CD14-positive monocyte (primary cell): Measurements from ENCODE around the gene SEMA3C. TPM values are rescaled to one million over a fixed set of nuclear protein-coding genes. Genes with fewer than 3 reads are reported as not detected.

Experiments used
- DNase-seq, 3 donors: peaks; one replicate each; pipeline ENCODE4 v3.0.0-alpha.2; 2011 to 2022
- H2AFZ ChIP-seq: 2 replicates; pipeline ENCODE4 v1.6.0; 2012; ENCODE audit warnings: mild to moderate bottlenecking, low read depth, low read length, inconsistent platforms; ENCODE audit not compliant: insufficient read depth, poor library complexity, severe bottlenecking
- H3K27ac ChIP-seq, 2 donors: 1 replicate in 1 of 2; 2 replicates in 1 of 2; pipeline ENCODE4 v1.5.1; 2012 to 2013; ENCODE audit warnings: low read length in 2 of 2, control low read depth in 1 of 2, inconsistent platforms in 1 of 2, low read depth in 1 of 2, mild to moderate bottlenecking in 1 of 2
- H3K27me3 ChIP-seq, 2 donors: one replicate each; pipeline versions ENCODE4 v1.6.0 to v1.6.1; 2011 to 2013; ENCODE audit warnings: low read length in 2 of 2; ENCODE audit not compliant: control insufficient read depth in 2 of 2, insufficient read depth in 2 of 2
- H3K36me3 ChIP-seq, 2 donors: replicated peaks in 1 of 2; 1 replicate in 1 of 2; 2 replicates in 1 of 2; pipeline versions ENCODE4 v1.5.1 to v1.6.1; 2012 to 2013; ENCODE audit warnings: low read length in 2 of 2, control low read depth in 1 of 2, inconsistent platforms in 1 of 2, mild to moderate bottlenecking in 1 of 2; ENCODE audit not compliant: insufficient read depth in 2 of 2, control insufficient read depth in 1 of 2
- H3K4me1 ChIP-seq, 2 donors: 1 replicate in 1 of 2; 2 replicates in 1 of 2; pipeline versions ENCODE4 v1.5.1 to v1.6.1; 2012 to 2013; ENCODE audit warnings: low read length in 2 of 2, control low read depth in 1 of 2, inconsistent platforms in 1 of 2, mild to moderate bottlenecking in 1 of 2, moderate library complexity in 1 of 2; ENCODE audit not compliant: insufficient read depth in 2 of 2, control insufficient read depth in 1 of 2
- H3K4me2 ChIP-seq: replicated peaks from 2 replicates; pipeline ENCODE3; 2012; ENCODE audit warnings: low read length, moderate library complexity, mild to moderate bottlenecking; ENCODE audit not compliant: poor library complexity, severe bottlenecking; ENCODE audit errors: extremely low read depth
- H3K4me3 ChIP-seq, 3 experiments: fragments of 200-600 bp in 1 of 3; sonication (generic) in 1 of 3; replicated peaks in 1 of 3; 1 replicate in 2 of 3; 2 replicates in 1 of 3; pipeline ENCODE4 v1.5.1; 2011 to 2013; ENCODE audit warnings: low read length in 3 of 3, mild to moderate bottlenecking in 3 of 3, control low read depth in 2 of 3, low read depth in 2 of 3, inconsistent platforms in 1 of 3, moderate library complexity in 1 of 3
- H3K79me2 ChIP-seq: 2 replicates; pipeline ENCODE4 v1.6.0; 2012; ENCODE audit warnings: mild to moderate bottlenecking, control low read depth, inconsistent platforms, low read length, moderate library complexity; ENCODE audit not compliant: insufficient read depth
- H3K9ac ChIP-seq: 2 replicates; pipeline ENCODE4 v1.6.0; 2017; ENCODE audit warnings: low read length, mild to moderate bottlenecking; ENCODE audit not compliant: insufficient read depth, poor library complexity, severe bottlenecking
- H3K9me3 ChIP-seq, 2 donors: replicated peaks in 1 of 2; 1 replicate in 1 of 2; 2 replicates in 1 of 2; pipeline versions ENCODE4 v1.5.1 to v1.6.1; 2012 to 2013; ENCODE audit warnings: low read length in 2 of 2, control low read depth in 1 of 2; ENCODE audit not compliant: control insufficient read depth in 1 of 2, insufficient read depth in 1 of 2
- H4K20me1 ChIP-seq: 2 replicates; pipeline ENCODE4 v1.6.0; 2012; ENCODE audit warnings: mild to moderate bottlenecking, low read length, control low read depth, moderate library complexity; ENCODE audit not compliant: insufficient read depth
- H3K27ac Mint-ChIP-seq, 7 donors: one replicate each; pipeline ENCODE4 v1.8.0; 2020; ENCODE audit warnings: mild to moderate bottlenecking in 7 of 7, mixed read lengths in 7 of 7, moderate library complexity in 6 of 7, inconsistent platforms in 2 of 7
- H3K27me3 Mint-ChIP-seq, 3 donors: one replicate each; pipeline ENCODE4 v1.8.0; 2021 to 2022; ENCODE audit warnings: low read depth in 3 of 3, mild to moderate bottlenecking in 3 of 3, mixed read lengths in 3 of 3, moderate library complexity in 3 of 3, inconsistent platforms in 1 of 3
- H3K36me3 Mint-ChIP-seq, 2 donors: one replicate each; pipeline ENCODE4 v1.8.0; 2020; ENCODE audit warnings: mixed read lengths in 2 of 2, inconsistent platforms in 1 of 2, mild to moderate bottlenecking in 1 of 2
- H3K4me1 Mint-ChIP-seq: one replicate; pipeline ENCODE4 v1.8.0; 2020; ENCODE audit warnings: mild to moderate bottlenecking, mixed read lengths
- H3K4me3 Mint-ChIP-seq, 2 donors: one replicate each; pipeline ENCODE4 v1.8.0; 2020; ENCODE audit warnings: mild to moderate bottlenecking in 2 of 2, mixed read lengths in 2 of 2, moderate library complexity in 1 of 2
- H3K9me3 Mint-ChIP-seq, 7 donors: one replicate each; pipeline ENCODE4 v1.8.0; 2020 to 2022; ENCODE audit warnings: mixed read lengths in 7 of 7, mild to moderate bottlenecking in 6 of 7, moderate library complexity in 6 of 7, inconsistent platforms in 2 of 7
- WGBS: methylation state at CpG from one replicate; pipeline ENCODE4 v1.1.5; 2013; ENCODE audit warnings: missing lambda C conversion rate; ENCODE audit not compliant: insufficient coverage; 5-methylcytosine and 5-hydroxymethylcytosine counted together
- intact Hi-C, 2 donors: fragments of 100-400 bp; cut with micrococcal nuclease; formaldehyde crosslinking; loops; one replicate each; pipeline versions ENCODE4 v1.15.0 to v1.15.1; 2023
- polyA plus RNA-seq, 3 donors: library from polyadenylated mRNA; depleted of rRNA in 1 of 3; unstranded in 2 of 3; stranded (reverse) in 1 of 3; fragments of 300-500 nt in 2 of 3; fragments of >200 nt in 1 of 3; fragmentation: Illumina TruSeq in 2 of 3; gene quantifications; 1 replicate in 2 of 3; 2 replicates in 1 of 3; pipeline ENCODE4 v1.2.3, GENCODE V29; 2012 to 2021
- TF ChIP-seq, protein P1 (sequence below): fragments of 200-600 bp; IDR thresholded peaks from one replicate; pipeline ENCODE4 v1.8.0; 2022; ENCODE audit warnings: antibody characterized with exemption, mild to moderate bottlenecking

SEMA3C gene
- polyA plus RNA-seq, 3 donors: 7.2 to 14.1 (median 13.7) TPM

DNA sequence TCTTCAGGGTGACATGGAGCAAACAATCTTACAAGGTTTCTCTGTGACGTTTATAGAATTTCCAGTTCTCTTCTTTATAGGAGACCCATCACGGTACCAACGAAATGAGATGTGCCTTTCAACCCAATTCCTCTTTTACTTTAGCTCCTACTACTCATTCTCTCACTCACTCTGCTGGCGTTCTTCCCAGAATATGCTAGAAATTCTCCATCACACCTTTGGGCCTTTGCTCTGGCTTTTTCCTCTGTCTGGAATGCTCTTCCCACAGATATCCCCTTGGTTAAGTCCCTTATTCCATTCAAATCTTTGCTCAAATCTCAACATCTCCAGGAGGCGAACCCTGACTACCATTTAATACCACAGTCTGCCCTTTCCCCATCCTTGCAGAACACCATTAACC lies 39.0 kb downstream of the SEMA3C start:
- Histone ChIP-seq H4K20me1 (no peaks in the 10 kb centered on the region), H3K4me1 (peaks cover 9 to 15% of the 10 kb centered on the region in 2 donors), H3K9ac (no peak overlapping the region), H3K36me3 (no peaks in the 10 kb centered on the region), H3K79me2 (no peaks in the 10 kb centered on the region), H3K27me3 (no peaks in the 10 kb centered on the region), H3K9me3 (no peaks in the 10 kb centered on the region), H2AFZ (no peak overlapping the region), H3K4me2 (no peak overlapping the region), H3K27ac (no peak overlapping the region), H3K4me3 (no peak overlapping the region)
- Mint-ChIP-seq H3K4me3 (no peak overlapping the region), H3K9me3 (no peaks in the 10 kb centered on the region), H3K4me1 (peaks cover 12% of the 10 kb centered on the region), H3K36me3 (peaks cover 15 to 18% of the 10 kb centered on the region in 2 donors), H3K27ac (no peak overlapping the region), H3K27me3 (peaks cover 0 to 2% (median 2%) of the 10 kb centered on the region in 3 donors)
- TF ChIP-seq, protein P1, sequence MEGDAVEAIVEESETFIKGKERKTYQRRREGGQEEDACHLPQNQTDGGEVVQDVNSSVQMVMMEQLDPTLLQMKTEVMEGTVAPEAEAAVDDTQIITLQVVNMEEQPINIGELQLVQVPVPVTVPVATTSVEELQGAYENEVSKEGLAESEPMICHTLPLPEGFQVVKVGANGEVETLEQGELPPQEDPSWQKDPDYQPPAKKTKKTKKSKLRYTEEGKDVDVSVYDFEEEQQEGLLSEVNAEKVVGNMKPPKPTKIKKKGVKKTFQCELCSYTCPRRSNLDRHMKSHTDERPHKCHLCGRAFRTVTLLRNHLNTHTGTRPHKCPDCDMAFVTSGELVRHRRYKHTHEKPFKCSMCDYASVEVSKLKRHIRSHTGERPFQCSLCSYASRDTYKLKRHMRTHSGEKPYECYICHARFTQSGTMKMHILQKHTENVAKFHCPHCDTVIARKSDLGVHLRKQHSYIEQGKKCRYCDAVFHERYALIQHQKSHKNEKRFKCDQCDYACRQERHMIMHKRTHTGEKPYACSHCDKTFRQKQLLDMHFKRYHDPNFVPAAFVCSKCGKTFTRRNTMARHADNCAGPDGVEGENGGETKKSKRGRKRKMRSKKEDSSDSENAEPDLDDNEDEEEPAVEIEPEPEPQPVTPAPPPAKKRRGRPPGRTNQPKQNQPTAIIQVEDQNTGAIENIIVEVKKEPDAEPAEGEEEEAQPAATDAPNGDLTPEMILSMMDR: no peak
- 95% methylated on average over 4 of the region's 5 CpGs for WGBS
- intact Hi-C loops: no loop called here
- no peak for DNase-seq

DNA sequence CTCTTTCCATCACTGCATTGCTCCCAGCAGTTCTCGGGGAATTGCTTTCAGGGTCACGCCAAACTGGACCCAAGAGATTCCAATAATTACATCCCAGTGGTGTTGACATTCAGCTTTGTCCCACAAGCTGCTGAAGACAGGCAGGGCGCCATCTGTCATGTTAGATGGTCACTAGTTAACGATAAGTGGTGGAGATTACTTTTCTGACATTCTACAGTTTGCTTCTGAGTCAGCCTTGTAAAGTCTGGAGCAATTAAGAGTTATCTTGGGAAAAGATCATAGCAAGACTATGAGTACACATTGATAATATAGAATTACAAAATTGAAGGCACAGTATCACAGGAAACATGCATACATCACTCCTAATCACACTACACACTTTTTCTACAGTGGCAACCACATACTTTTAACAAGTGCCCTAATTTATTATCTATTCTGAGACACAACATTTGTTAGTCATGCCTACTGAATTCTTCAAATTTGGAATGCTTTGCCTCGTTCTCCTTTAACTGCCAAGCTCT lies 41.9 kb downstream of the SEMA3C start:
- Mint-ChIP-seq H3K4me1 (no peaks in the 10 kb centered on the region), H3K27ac (no peak overlapping the region), H3K9me3 (peaks cover 0 to 2% (median 0%) of the 10 kb centered on the region in 7 donors), H3K36me3 (peaks cover 15 to 16% of the 10 kb centered on the region in 2 donors), H3K4me3 (no peak overlapping the region), H3K27me3 (peaks cover 0 to 2% (median 2%) of the 10 kb centered on the region in 3 donors)
- Histone ChIP-seq H3K4me1 (no peaks in the 10 kb centered on the region), H3K36me3 (no peaks in the 10 kb centered on the region), H4K20me1 (no peaks in the 10 kb centered on the region), H3K9me3 (no peaks in the 10 kb centered on the region), H3K9ac (no peak overlapping the region), H3K27ac (no peak overlapping the region), H3K4me2 (no peak overlapping the region), H3K27me3 (no peaks in the 10 kb centered on the region), H2AFZ (no peak overlapping the region), H3K79me2 (no peaks in the 10 kb centered on the region), H3K4me3 (no peak overlapping the region)
- TF ChIP-seq, protein P1: no peak
- no peak for DNase-seq
- WGBS: 92% methylated on average over 2 of the region's 5 CpGs
- intact Hi-C loops: no loop called here
